ENCODE data around the gene ANO10.

The ANO10 gene

DNA sequence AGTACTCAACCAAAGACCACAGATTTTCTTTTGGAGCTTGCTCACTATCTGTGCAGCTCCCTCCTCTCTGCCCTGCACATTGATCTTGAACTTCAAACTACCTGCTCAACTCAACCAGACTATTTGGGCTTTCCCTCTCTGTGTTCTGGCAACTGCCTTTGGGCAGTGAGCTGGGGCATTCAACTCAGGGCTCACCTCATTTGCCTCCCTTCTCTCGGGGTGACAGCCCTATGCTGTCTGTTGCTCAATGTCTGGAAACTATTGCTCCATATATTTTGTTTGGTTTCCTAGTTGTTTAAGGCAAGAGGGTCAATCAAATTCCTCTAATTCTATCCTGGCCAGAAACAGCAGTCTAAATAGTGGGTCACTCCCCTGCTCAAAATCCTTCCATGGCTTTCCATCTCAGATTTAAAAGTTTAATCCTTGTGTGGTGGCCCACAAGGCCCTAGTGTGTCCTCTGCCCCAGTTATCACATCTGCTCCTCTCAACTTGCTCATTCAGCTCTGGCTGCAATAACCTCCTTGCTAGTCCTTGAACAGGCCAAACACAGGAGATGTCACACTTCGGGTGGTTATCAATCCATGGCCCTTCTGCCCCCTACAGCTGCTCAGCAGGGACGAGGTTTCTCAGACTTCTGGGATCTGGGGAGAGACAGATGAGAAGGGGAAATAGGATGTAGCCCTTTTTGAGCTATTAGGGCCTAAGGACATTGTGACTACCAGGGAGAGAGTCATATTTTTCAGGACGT lies 267.7 kb downstream of the ANO10 start:
- H3K4me1 ChIP-seq (ENCODE audit: insufficient read depth, low read length, severe bottlenecking) = no peaks in the 10 kb centered on the region
- H2AFZ ChIP-seq (ENCODE audit: low read length) = no peak overlapping the region
- no peaks in the 10 kb centered on the region for H3F3A ChIP-seq (ENCODE audit: insufficient read depth, low read length)
- no peaks in the 10 kb centered on the region for H3K27me3 ChIP-seq (ENCODE audit: insufficient read depth, low read length)
- H3K4me2 ChIP-seq (ENCODE audit: low read length) = no peak overlapping the region
- TF ChIP-seq, protein P1, sequence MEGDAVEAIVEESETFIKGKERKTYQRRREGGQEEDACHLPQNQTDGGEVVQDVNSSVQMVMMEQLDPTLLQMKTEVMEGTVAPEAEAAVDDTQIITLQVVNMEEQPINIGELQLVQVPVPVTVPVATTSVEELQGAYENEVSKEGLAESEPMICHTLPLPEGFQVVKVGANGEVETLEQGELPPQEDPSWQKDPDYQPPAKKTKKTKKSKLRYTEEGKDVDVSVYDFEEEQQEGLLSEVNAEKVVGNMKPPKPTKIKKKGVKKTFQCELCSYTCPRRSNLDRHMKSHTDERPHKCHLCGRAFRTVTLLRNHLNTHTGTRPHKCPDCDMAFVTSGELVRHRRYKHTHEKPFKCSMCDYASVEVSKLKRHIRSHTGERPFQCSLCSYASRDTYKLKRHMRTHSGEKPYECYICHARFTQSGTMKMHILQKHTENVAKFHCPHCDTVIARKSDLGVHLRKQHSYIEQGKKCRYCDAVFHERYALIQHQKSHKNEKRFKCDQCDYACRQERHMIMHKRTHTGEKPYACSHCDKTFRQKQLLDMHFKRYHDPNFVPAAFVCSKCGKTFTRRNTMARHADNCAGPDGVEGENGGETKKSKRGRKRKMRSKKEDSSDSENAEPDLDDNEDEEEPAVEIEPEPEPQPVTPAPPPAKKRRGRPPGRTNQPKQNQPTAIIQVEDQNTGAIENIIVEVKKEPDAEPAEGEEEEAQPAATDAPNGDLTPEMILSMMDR (IDR thresholded peaks at IDR 0.05; ENCODE audit: low read length) = no peak
- TF ChIP-seq EZH2 (IDR thresholded peaks at IDR 0.05; ENCODE audit: borderline replicate concordance, low read length) = no peak
- H3K27ac ChIP-seq (ENCODE audit: low read depth, low read length, poor library complexity, severe bottlenecking) = no peak overlapping the region
- H3K9ac ChIP-seq (ENCODE audit: low read length) = no peak overlapping the region
- no peaks in the 10 kb centered on the region for H3K9me2 ChIP-seq (ENCODE audit: low read depth, low read length)
- peaks cover 17% of the 10 kb centered on the region for H3K36me3 ChIP-seq (ENCODE audit: insufficient read depth, low read length)
- peaks cover 10% of the 10 kb centered on the region for H3K9me3 ChIP-seq (ENCODE audit: low read length)
- no peaks in the 10 kb centered on the region for H3K79me2 ChIP-seq (ENCODE audit: insufficient read depth, low read length)
- H4K20me1 ChIP-seq (ENCODE audit: insufficient read depth, low read length) = no peaks in the 10 kb centered on the region
- H3K4me3 ChIP-seq (ENCODE audit: low read depth, low read length, poor library complexity, severe bottlenecking) = no peak overlapping the region

- Histone ChIP-seq H3K9me2 (ENCODE audit: low read depth, low read length) (no peaks in the 10 kb centered on the region), H3F3A (ENCODE audit: insufficient read depth, low read length) (no peaks in the 10 kb centered on the region), H3K4me3 (ENCODE audit: low read depth, low read length, poor library complexity, severe bottlenecking) (no peak overlapping the region), H4K20me1 (ENCODE audit: insufficient read depth, low read length) (no peaks in the 10 kb centered on the region), H3K27ac (ENCODE audit: low read depth, low read length, poor library complexity, severe bottlenecking) (no peak overlapping the region), H3K4me1 (ENCODE audit: insufficient read depth, low read length, severe bottlenecking) (no peaks in the 10 kb centered on the region), H3K27me3 (ENCODE audit: insufficient read depth, low read length) (no peaks in the 10 kb centered on the region), H3K79me2 (ENCODE audit: insufficient read depth, low read length) (no peaks in the 10 kb centered on the region), H2AFZ (ENCODE audit: low read length) (no peak overlapping the region), H3K36me3 (ENCODE audit: insufficient read depth, low read length) (peaks cover 23% of the 10 kb centered on the region), H3K9ac (ENCODE audit: low read length) (no peak overlapping the region), H3K9me3 (ENCODE audit: low read length) (peaks cover 10% of the 10 kb centered on the region), H3K4me2 (ENCODE audit: low read length) (no peak overlapping the region)
- TF ChIP-seq, protein P1 (IDR thresholded peaks at IDR 0.05; ENCODE audit: low read length) = no peak
- no peak for TF ChIP-seq EZH2 (IDR thresholded peaks at IDR 0.05; ENCODE audit: borderline replicate concordance, low read length)
Measured at GRCh38 chr3:43353393-43353792, 268.4 kb downstream of the ANO10 start.

- H3K27me3 ChIP-seq (ENCODE audit: insufficient read depth, low read length) = no peaks in the 10 kb centered on the region
- peaks cover 56% of the 10 kb centered on the region for H3K36me3 ChIP-seq (ENCODE audit: insufficient read depth, low read length)
- no peaks in the 10 kb centered on the region for H3F3A ChIP-seq (ENCODE audit: insufficient read depth, low read length)
- H4K20me1 ChIP-seq (ENCODE audit: insufficient read depth, low read length) = no peaks in the 10 kb centered on the region
- no peak overlapping the region for H3K27ac ChIP-seq (ENCODE audit: low read depth, low read length, poor library complexity, severe bottlenecking)
- H3K4me3 ChIP-seq (ENCODE audit: low read depth, low read length, poor library complexity, severe bottlenecking) = no peak overlapping the region
- no peaks in the 10 kb centered on the region for H3K4me1 ChIP-seq (ENCODE audit: insufficient read depth, low read length, severe bottlenecking)
- H3K9ac ChIP-seq (ENCODE audit: low read length) = no peak overlapping the region
- H3K4me2 ChIP-seq (ENCODE audit: low read length) = no peak overlapping the region
- no peaks in the 10 kb centered on the region for H3K9me2 ChIP-seq (ENCODE audit: low read depth, low read length)
- TF ChIP-seq, protein P1 (IDR thresholded peaks at IDR 0.05; ENCODE audit: low read length) = no peak
- no peak for TF ChIP-seq EZH2 (IDR thresholded peaks at IDR 0.05; ENCODE audit: borderline replicate concordance, low read length)
- no peaks in the 10 kb centered on the region for H3K79me2 ChIP-seq (ENCODE audit: insufficient read depth, low read length)
- no peak overlapping the region for H2AFZ ChIP-seq (ENCODE audit: low read length)
- peaks cover 10% of the 10 kb centered on the region for H3K9me3 ChIP-seq (ENCODE audit: low read length)
Measured at GRCh38 chr3:43349716-43350115, 272.1 kb downstream of the ANO10 start.

Data from OCI-LY1 (cell line).